Neuron (in vitro differentiated cells): Measurements from ENCODE around the gene MMADHC.

ENCODE experiments used
- H2AFZ ChIP-seq: one replicate; pipeline ENCODE4 v1.6.1; 2013; ENCODE audit warnings: low read depth, mild to moderate bottlenecking, inconsistent platforms, low read length, moderate library complexity
- H3K27me3 ChIP-seq: one replicate; pipeline ENCODE4 v1.6.1; 2013; ENCODE audit warnings: low read length; ENCODE audit not compliant: insufficient read depth
- H3K36me3 ChIP-seq: one replicate; pipeline ENCODE4 v1.6.1; 2013; ENCODE audit warnings: low read length; ENCODE audit not compliant: insufficient read depth
- H3K4me1 ChIP-seq: one replicate; pipeline ENCODE4 v1.6.1; 2013; ENCODE audit warnings: low read length; ENCODE audit not compliant: insufficient read depth
- H3K4me3 ChIP-seq: 2 replicates; pipeline ENCODE4 v1.5.1; 2013; ENCODE audit warnings: mild to moderate bottlenecking, low read length, moderate library complexity
- H3K9me3 ChIP-seq: one replicate; pipeline ENCODE4 v1.6.1; 2013; ENCODE audit warnings: low read length

The MMADHC gene

GRCh38 chr2:149527998-149528755 is 59.4 kb downstream of the MMADHC start:
- no peaks in the 10 kb centered on the region for H3K36me3 ChIP-seq
- no peaks in the 10 kb centered on the region for H3K9me3 ChIP-seq
- H3K4me3 ChIP-seq: no peak overlapping the region
- no peaks in the 10 kb centered on the region for H3K4me1 ChIP-seq
- H2AFZ ChIP-seq: no peak overlapping the region
- H3K27me3 ChIP-seq: no peaks in the 10 kb centered on the region

- no peaks in the 10 kb centered on the region for H3K27me3 ChIP-seq
- H3K9me3 ChIP-seq: no peaks in the 10 kb centered on the region
These were observed 60.9 kb downstream of the MMADHC start for GRCh38 chr2:149526689-149527088.

GRCh38 chr2:149525323-149525722 is 62.3 kb downstream of the MMADHC start:
- Histone ChIP-seq H3K27me3 (no peaks in the 10 kb centered on the region), H3K36me3 (no peaks in the 10 kb centered on the region), H3K4me3 (no peak overlapping the region), H3K9me3 (no peaks in the 10 kb centered on the region), H2AFZ (no peak overlapping the region), H3K4me1 (no peaks in the 10 kb centered on the region)

More at GRCh38 chr2:149526689-149527088, 60.9 kb downstream of the MMADHC start:
- Histone ChIP-seq H2AFZ (no peak overlapping the region), H3K4me1 (no peaks in the 10 kb centered on the region), H3K36me3 (no peaks in the 10 kb centered on the region), H3K4me3 (no peak overlapping the region)
